ENCODE results near the gene LIN9.

The LIN9 gene

GRCh38 chr1:226337276-226337875 is 28.4 kb upstream of the LIN9 start:
- no peak for DNase-seq
- Histone ChIP-seq H3K4me3 (ENCODE audit: low read depth, low read length) (no peak overlapping the region), H3K27me3 (ENCODE audit: insufficient read depth, low read length) (no peaks in the 10 kb centered on the region), H3K4me1 (ENCODE audit: control insufficient read depth in 1 of 2, insufficient read depth in 2 of 2, low read length in 2 of 2) (no peaks in the 10 kb centered on the region), H3K23ac (ENCODE audit: low read length) (no peak overlapping the region), H2BK5ac (ENCODE audit: low read depth, low read length, poor library complexity) (no peak overlapping the region), H3K9me3 (ENCODE audit: insufficient read depth, low read depth, low read length) (peaks cover 5% of the 10 kb centered on the region), H3K79me2 (ENCODE audit: control insufficient read depth, insufficient read depth, low read length, poor library complexity) (no peaks in the 10 kb centered on the region), H3K27ac (ENCODE audit: low read depth, low read length) (no peak overlapping the region), H3K18ac (ENCODE audit: low read length) (no peak overlapping the region), H3K9ac (ENCODE audit: low read length) (no peak overlapping the region), H2BK12ac (ENCODE audit: low read length) (no peak overlapping the region), H2AFZ (ENCODE audit: insufficient read depth, low read length, poor library complexity) (no peak overlapping the region), H4K12ac (ENCODE audit: low read depth, low read length) (no peak overlapping the region), H3K36me3 (ENCODE audit: control insufficient read depth in 1 of 2, insufficient read depth in 2 of 2, low read length in 2 of 2) (no peaks in the 10 kb centered on the region), H3K79me1 (ENCODE audit: low read length) (peaks cover 2% of the 10 kb centered on the region), H2BK120ac (ENCODE audit: insufficient read depth, low read length, poor library complexity) (no peak overlapping the region), H2AK5ac (ENCODE audit: low read length) (no peak overlapping the region), H4K91ac (ENCODE audit: low read depth, low read length) (no peak overlapping the region), H3K14ac (ENCODE audit: low read length) (no peak overlapping the region), H4K8ac (ENCODE audit: low read depth, low read length) (no peak overlapping the region), H3K4me2 (ENCODE audit: low read length) (no peak overlapping the region), H3K4ac (ENCODE audit: low read depth, low read length) (no peak overlapping the region)
- WGBS (ENCODE audit: extremely low coverage, insufficient coverage, insufficient read length): no CpG with 5 or more reads among the region's 8 CpGs

- Histone ChIP-seq H3K9me3 (ENCODE audit: insufficient read depth, low read depth, low read length) (peaks cover 5% of the 10 kb centered on the region), H3K36me3 (ENCODE audit: control insufficient read depth in 1 of 2, insufficient read depth in 2 of 2, low read length in 2 of 2) (no peaks in the 10 kb centered on the region), H3K79me2 (ENCODE audit: control insufficient read depth, insufficient read depth, low read length, poor library complexity) (no peaks in the 10 kb centered on the region), H2AK5ac (ENCODE audit: low read length) (no peak overlapping the region), H3K79me1 (ENCODE audit: low read length) (peaks cover 4% of the 10 kb centered on the region), H3K14ac (ENCODE audit: low read length) (no peak overlapping the region), H2AFZ (ENCODE audit: insufficient read depth, low read length, poor library complexity) (no peak overlapping the region), H4K91ac (ENCODE audit: low read depth, low read length) (no peak overlapping the region), H4K8ac (ENCODE audit: low read depth, low read length) (no peak overlapping the region), H4K12ac (ENCODE audit: low read depth, low read length) (no peak overlapping the region), H3K18ac (ENCODE audit: low read length) (no peak overlapping the region), H3K9ac (ENCODE audit: low read length) (no peak overlapping the region), H3K4me1 (ENCODE audit: control insufficient read depth in 1 of 2, insufficient read depth in 2 of 2, low read length in 2 of 2) (no peaks in the 10 kb centered on the region), H3K4ac (ENCODE audit: low read depth, low read length) (no peak overlapping the region), H3K27ac (ENCODE audit: low read depth, low read length) (no peak overlapping the region), H2BK5ac (ENCODE audit: low read depth, low read length, poor library complexity) (no peak overlapping the region), H3K4me3 (ENCODE audit: low read depth, low read length) (no peak overlapping the region), H3K23ac (ENCODE audit: low read length) (no peak overlapping the region), H3K4me2 (ENCODE audit: low read length) (no peak overlapping the region), H3K27me3 (ENCODE audit: insufficient read depth, low read length) (no peaks in the 10 kb centered on the region), H2BK12ac (ENCODE audit: low read length) (no peak overlapping the region), H2BK120ac (ENCODE audit: insufficient read depth, low read length, poor library complexity) (no peak overlapping the region)
- DNase-seq: no peak
- WGBS (ENCODE audit: extremely low coverage, insufficient coverage, insufficient read length): no CpG with 5 or more reads among the region's 1 CpG
Observed at GRCh38 chr1:226335661-226336060, 26.7 kb upstream of the LIN9 start.

- no peak overlapping the region for H3K14ac ChIP-seq (ENCODE audit: low read length)
- H4K8ac ChIP-seq (ENCODE audit: low read depth, low read length): no peak overlapping the region
- H4K12ac ChIP-seq (ENCODE audit: low read depth, low read length): no peak overlapping the region
- peaks cover 0 to 3% of the 10 kb centered on the region in 2 experiments for H3K4me1 ChIP-seq (ENCODE audit: control insufficient read depth in 1 of 2, insufficient read depth in 2 of 2, low read length in 2 of 2)
- H2AFZ ChIP-seq (ENCODE audit: insufficient read depth, low read length, poor library complexity): no peak overlapping the region
- H3K4me3 ChIP-seq (ENCODE audit: low read depth, low read length): no peak overlapping the region
- no peaks in the 10 kb centered on the region for H3K36me3 ChIP-seq (ENCODE audit: control insufficient read depth in 1 of 2, insufficient read depth in 2 of 2, low read length in 2 of 2)
- no peaks in the 10 kb centered on the region for H3K79me2 ChIP-seq (ENCODE audit: control insufficient read depth, insufficient read depth, low read length, poor library complexity)
- H2AK5ac ChIP-seq (ENCODE audit: low read length): no peak overlapping the region
- no peak overlapping the region for H4K91ac ChIP-seq (ENCODE audit: low read depth, low read length)
- peak; percentile 75 to 93 for DNase-seq
- H3K23ac ChIP-seq (ENCODE audit: low read length): no peak overlapping the region
- H3K4ac ChIP-seq (ENCODE audit: low read depth, low read length): no peak overlapping the region
- H3K27ac ChIP-seq (ENCODE audit: low read depth, low read length): no peak overlapping the region
- peak overlapping the region; percentile 30 for H3K4me2 ChIP-seq (ENCODE audit: low read length)
- H2BK5ac ChIP-seq (ENCODE audit: low read depth, low read length, poor library complexity): no peak overlapping the region
- no peaks in the 10 kb centered on the region for H3K27me3 ChIP-seq (ENCODE audit: insufficient read depth, low read length)
- no peak overlapping the region for H2BK12ac ChIP-seq (ENCODE audit: low read length)
- no peak overlapping the region for H2BK120ac ChIP-seq (ENCODE audit: insufficient read depth, low read length, poor library complexity)
- H3K9me3 ChIP-seq (ENCODE audit: insufficient read depth, low read depth, low read length): no peaks in the 10 kb centered on the region
- WGBS (ENCODE audit: extremely low coverage, insufficient coverage, insufficient read length): no CpG with 5 or more reads among the region's 2 CpGs
- H3K79me1 ChIP-seq (ENCODE audit: low read length): peaks cover 11% of the 10 kb centered on the region
- no peak overlapping the region for H3K18ac ChIP-seq (ENCODE audit: low read length)
- H3K9ac ChIP-seq (ENCODE audit: low read length): no peak overlapping the region
Observed at GRCh38 chr1:226332947-226333346, 24.0 kb upstream of the LIN9 start.

- no peaks in the 10 kb centered on the region for H3K27me3 ChIP-seq (ENCODE audit: insufficient read depth, low read length)
- no peak overlapping the region for H3K14ac ChIP-seq (ENCODE audit: low read length)
- DNase-seq: no peak
- no peak overlapping the region for H3K4ac ChIP-seq (ENCODE audit: low read depth, low read length)
- no peak overlapping the region for H2BK5ac ChIP-seq (ENCODE audit: low read depth, low read length, poor library complexity)
- no peak overlapping the region for H3K9ac ChIP-seq (ENCODE audit: low read length)
- H4K8ac ChIP-seq (ENCODE audit: low read depth, low read length): no peak overlapping the region
- no peaks in the 10 kb centered on the region for H3K36me3 ChIP-seq (ENCODE audit: control insufficient read depth in 1 of 2, insufficient read depth in 2 of 2, low read length in 2 of 2)
- H3K4me3 ChIP-seq (ENCODE audit: low read depth, low read length): no peak overlapping the region
- WGBS (ENCODE audit: extremely low coverage, insufficient coverage, insufficient read length): no CpG with 5 or more reads among the region's 3 CpGs
- no peak overlapping the region for H2BK120ac ChIP-seq (ENCODE audit: insufficient read depth, low read length, poor library complexity)
- H3K9me3 ChIP-seq (ENCODE audit: insufficient read depth, low read depth, low read length): no peaks in the 10 kb centered on the region
- no peak overlapping the region for H2AK5ac ChIP-seq (ENCODE audit: low read length)
- H4K12ac ChIP-seq (ENCODE audit: low read depth, low read length): no peak overlapping the region
- no peak overlapping the region for H3K27ac ChIP-seq (ENCODE audit: low read depth, low read length)
- no peak overlapping the region for H2BK12ac ChIP-seq (ENCODE audit: low read length)
- no peak overlapping the region for H3K18ac ChIP-seq (ENCODE audit: low read length)
- peak overlapping the region; percentile 2 for H4K91ac ChIP-seq (ENCODE audit: low read depth, low read length)
- H3K23ac ChIP-seq (ENCODE audit: low read length): no peak overlapping the region
- peaks cover 19 to 25% of the 10 kb centered on the region in 2 experiments for H3K4me1 ChIP-seq (ENCODE audit: control insufficient read depth in 1 of 2, insufficient read depth in 2 of 2, low read length in 2 of 2)
- no peak overlapping the region for H3K4me2 ChIP-seq (ENCODE audit: low read length)
- H3K79me2 ChIP-seq (ENCODE audit: control insufficient read depth, insufficient read depth, low read length, poor library complexity): no peaks in the 10 kb centered on the region
- H2AFZ ChIP-seq (ENCODE audit: insufficient read depth, low read length, poor library complexity): no peak overlapping the region
- H3K79me1 ChIP-seq (ENCODE audit: low read length): peaks cover 38% of the 10 kb centered on the region
Observed at GRCh38 chr1:226329237-226329636, 20.3 kb upstream of the LIN9 start.

Measured in trophoblast cell (in vitro differentiated cells and primary cell).